Measurements from ENCODE around the gene DDIT3. TPM values are rescaled to one million over a fixed set of nuclear protein-coding genes. Genes with fewer than 3 reads are reported as not detected.

The DDIT3 gene
- total RNA-seq, 1 experiment from 2014 or later, result 84.7 TPM

GRCh38 chr12:57548488-57548887 lies 28.2 kb upstream of the DDIT3 start:
- Histone ChIP-seq H3K9me2 (ENCODE audit: insufficient read depth) (no peaks in the 10 kb centered on the region), H4K20me1 (ENCODE audit: insufficient read depth) (no peaks in the 10 kb centered on the region), H3K79me2 (ENCODE audit: insufficient read depth, low read length) (peaks cover 24% of the 10 kb centered on the region), H2AFZ (ENCODE audit: low read depth, low read length, poor library complexity, severe bottlenecking) (no peak overlapping the region), H3K27ac (ENCODE audit: low read depth, low read length) (no peak overlapping the region), H3K9me3 (ENCODE audit: control insufficient read depth in 1 of 2, insufficient read depth in 1 of 2, low read depth in 1 of 2, low read length in 2 of 2) (no peaks in the 10 kb centered on the region), H3K4me1 (ENCODE audit: control insufficient read depth in 1 of 2, insufficient read depth in 2 of 2, low read length in 2 of 2) (peaks cover 9 to 37% of the 10 kb centered on the region in 2 experiments), H3K4me3 (replicated peaks in 1 of 2; ENCODE audit: low read depth in 1 of 2, low read length in 2 of 2) (no peak overlapping the region), H3K36me3 (ENCODE audit: control insufficient read depth in 1 of 2, insufficient read depth in 2 of 2, low read length in 2 of 2) (peaks cover 0 to 3% of the 10 kb centered on the region in 2 experiments; a peak in 1 of 4 replicates), H3K4me2 (ENCODE audit: low read length) (no peak overlapping the region), H3K9ac (ENCODE audit: low read length) (no peak overlapping the region), H3K27me3 (ENCODE audit: insufficient read depth, low read length) (no peaks in the 10 kb centered on the region)
- DNase-seq (ENCODE audit: low read depth, low spot score) (no peak), ATAC-seq (no peak)
- ChIA-PET POLR2A (no interaction called here), CTCF (no interaction called here), RAD21 (ENCODE audit: low non-redundant PET in 1 of 2, low total read pairs in 2 of 2, uncharacterized antibody in 2 of 2, unreplicated experiment in 2 of 2) (no interaction called here)
- TF ChIP-seq, protein P1, sequence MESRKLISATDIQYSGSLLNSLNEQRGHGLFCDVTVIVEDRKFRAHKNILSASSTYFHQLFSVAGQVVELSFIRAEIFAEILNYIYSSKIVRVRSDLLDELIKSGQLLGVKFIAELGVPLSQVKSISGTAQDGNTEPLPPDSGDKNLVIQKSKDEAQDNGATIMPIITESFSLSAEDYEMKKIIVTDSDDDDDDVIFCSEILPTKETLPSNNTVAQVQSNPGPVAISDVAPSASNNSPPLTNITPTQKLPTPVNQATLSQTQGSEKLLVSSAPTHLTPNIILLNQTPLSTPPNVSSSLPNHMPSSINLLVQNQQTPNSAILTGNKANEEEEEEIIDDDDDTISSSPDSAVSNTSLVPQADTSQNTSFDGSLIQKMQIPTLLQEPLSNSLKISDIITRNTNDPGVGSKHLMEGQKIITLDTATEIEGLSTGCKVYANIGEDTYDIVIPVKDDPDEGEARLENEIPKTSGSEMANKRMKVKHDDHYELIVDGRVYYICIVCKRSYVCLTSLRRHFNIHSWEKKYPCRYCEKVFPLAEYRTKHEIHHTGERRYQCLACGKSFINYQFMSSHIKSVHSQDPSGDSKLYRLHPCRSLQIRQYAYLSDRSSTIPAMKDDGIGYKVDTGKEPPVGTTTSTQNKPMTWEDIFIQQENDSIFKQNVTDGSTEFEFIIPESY (IDR thresholded peaks at IDR 0.05; ENCODE audit: extremely low read depth, insufficient replicate concordance, low read length), result no peak
- TF ChIP-seq CTCF (IDR thresholded peaks at IDR 0.05 in 2 of 3, conservative IDR thresholded peaks at IDR 0.05 in 1 of 3; ENCODE audit: borderline replicate concordance in 1 of 3, insufficient read depth in 1 of 3, low read depth in 2 of 3, low read length in 2 of 3) (no peak), POLR2A (IDR thresholded peaks at IDR 0.05; ENCODE audit: borderline replicate concordance, extremely low read depth, insufficient read depth, insufficient read length) (no peak), CEBPB (IDR thresholded peaks at IDR 0.05; ENCODE audit: low read depth) (no peak), SIN3A (IDR thresholded peaks at IDR 0.05; ENCODE audit: low read depth) (no peak), TCF7L2 (IDR thresholded peaks at IDR 0.05; ENCODE audit: borderline replicate concordance, extremely low read depth, insufficient read depth, insufficient read length) (no peak), CBX3 (IDR thresholded peaks at IDR 0.05; ENCODE audit: low read depth) (no peak), JUND (IDR thresholded peaks at IDR 0.05) (no peak), POLR2AphosphoS5 (IDR thresholded peaks at IDR 0.05; ENCODE audit: low read depth, low read length) (no peak), SRF (IDR thresholded peaks at IDR 0.05; ENCODE audit: low read depth) (no peak), RAD21 (IDR thresholded peaks at IDR 0.05; ENCODE audit: low read depth) (no peak), ATF3 (IDR thresholded peaks at IDR 0.05) (no peak), MAX (IDR thresholded peaks at IDR 0.05) (no peak)
- no TSS peak for BruUV-seq (replicated peaks)
- intact Hi-C loops (cut with micrococcal nuclease), result no loop called here

Measured in HCT116 (cell line).